ENCODE measurements around the gene NABP2.

NABP2 gene

GRCh38 chr12:56216461-56216860, 7.7 kb upstream of the NABP2 start:
- DNase-seq = peak in 1 of 2 experiments; percentile 14

DNA sequence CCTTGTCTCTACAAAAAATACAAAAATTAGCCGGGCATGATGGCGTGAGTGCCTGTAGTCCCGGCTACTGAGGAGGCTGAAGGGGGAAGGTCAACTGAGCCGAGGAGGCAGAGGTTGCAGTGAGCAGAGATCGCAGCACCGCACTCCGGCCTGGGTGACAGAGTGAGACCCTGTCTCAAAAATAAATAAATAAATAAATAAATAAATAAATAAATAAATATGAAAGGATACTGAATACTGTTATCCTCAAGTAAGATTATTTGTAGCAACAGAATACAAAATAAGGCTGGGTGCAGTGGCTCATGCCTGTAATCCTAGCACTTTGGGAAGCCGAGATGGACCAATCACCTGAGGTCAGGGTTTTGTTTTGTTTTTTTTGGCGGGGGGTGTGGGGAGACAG, 4.3 kb upstream of the NABP2 start:
- no peak for DNase-seq

DNA sequence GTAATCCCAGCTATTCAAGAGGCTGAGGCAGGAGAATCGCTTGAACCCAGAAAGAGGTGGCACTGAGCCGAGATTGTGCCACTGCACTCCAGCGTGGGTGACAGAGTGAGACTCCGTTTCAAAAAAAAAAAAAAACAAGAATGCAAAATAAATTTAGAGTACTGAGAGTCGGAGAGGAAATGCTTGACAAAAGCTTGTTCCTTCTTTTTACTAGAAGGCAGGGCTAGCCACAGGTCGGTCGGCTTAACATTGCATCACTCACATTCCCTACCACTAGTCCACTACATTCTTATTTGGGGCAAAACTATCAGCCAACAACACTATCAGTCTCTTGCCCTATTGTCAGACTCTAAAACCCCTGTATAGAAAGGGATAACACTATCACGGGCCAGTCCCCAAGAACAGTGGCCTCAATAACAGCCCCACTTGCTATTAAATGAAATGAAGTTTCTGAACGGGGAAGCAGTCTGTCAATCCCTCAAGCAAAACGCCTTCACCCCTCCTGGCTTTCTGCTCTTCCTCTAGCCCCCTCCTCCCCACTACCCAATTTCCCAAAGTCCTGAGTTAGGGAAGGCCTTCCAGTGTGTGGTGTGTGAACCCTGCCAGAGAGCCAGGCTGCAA, 3.4 kb upstream of the NABP2 start:
- DNase-seq = no peak

- DNase-seq = peak; percentile 36 to 60
These were observed 2.8 kb upstream of the NABP2 start for GRCh38 chr12:56221232-56221756.

DNA sequence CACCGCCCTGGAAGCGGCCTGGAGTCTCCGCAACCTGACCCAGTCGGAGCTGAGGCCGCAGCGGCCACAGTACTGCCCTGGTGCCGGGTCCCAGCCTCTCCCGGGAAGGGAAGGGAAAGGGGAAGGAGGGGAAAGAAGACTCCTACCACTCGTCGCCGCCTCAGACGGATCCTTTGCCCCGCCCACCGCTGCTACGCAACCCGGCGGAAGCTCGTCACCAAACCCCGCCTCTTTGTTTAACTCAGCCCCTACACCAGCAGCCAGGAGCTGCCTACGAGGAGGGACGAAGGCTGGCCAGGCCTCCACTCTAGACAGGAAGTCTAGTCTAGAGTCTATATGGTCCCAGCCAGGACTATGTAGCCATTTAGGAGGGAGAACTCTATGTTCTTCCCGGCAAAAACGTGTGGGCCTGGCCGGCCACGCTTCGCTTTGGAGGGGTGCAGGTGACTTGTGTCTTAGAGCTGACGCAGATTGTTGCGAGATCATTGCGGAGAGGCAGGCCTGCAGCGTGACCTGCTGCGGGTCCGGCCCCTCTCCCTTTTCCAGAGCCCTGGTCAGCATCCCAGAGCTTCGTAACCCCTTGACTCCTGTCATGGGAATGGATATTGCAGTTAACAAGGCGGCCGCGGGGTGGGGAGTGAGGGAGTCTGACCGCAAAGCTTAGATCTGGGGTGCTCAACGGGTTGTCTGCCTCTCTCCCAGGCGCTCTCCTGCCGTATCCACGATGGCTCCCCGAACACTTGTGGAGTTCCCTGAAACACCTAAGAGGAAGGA, 2.2 kb upstream of the NABP2 start, which contains the start of gene RNF41:
TSS of gene RNF41 (minus strand) at position 166 of the 774 bp plus-strand sequence. CDS start 7,875 bp downstream, outside the sequence.
- peak; percentile 88 to 96 for DNase-seq

GRCh38 chr12:56222531-56222895, 1.6 kb upstream of the NABP2 start:
- DNase-seq = no peak

GRCh38 chr12:56223571-56224101, 506 bp upstream of the NABP2 start:
- DNase-seq = no peak

- DNase-seq = no peak
These were observed 812 bp downstream of the NABP2 start for GRCh38 chr12:56224954-56225353.

- no peak for DNase-seq
These were observed 4.9 kb downstream of the NABP2 start for GRCh38 chr12:56229082-56229481.

- DNase-seq = no peak
These were observed 5.8 kb downstream of the NABP2 start, which contains the start of gene SLC39A5 for GRCh38 chr12:56229916-56230431. Gene SLC39A5, plus strand, starts transcription at chr12:56230051. Its CDS starts 1,224 bp downstream, at chr12:56231275.

DNA sequence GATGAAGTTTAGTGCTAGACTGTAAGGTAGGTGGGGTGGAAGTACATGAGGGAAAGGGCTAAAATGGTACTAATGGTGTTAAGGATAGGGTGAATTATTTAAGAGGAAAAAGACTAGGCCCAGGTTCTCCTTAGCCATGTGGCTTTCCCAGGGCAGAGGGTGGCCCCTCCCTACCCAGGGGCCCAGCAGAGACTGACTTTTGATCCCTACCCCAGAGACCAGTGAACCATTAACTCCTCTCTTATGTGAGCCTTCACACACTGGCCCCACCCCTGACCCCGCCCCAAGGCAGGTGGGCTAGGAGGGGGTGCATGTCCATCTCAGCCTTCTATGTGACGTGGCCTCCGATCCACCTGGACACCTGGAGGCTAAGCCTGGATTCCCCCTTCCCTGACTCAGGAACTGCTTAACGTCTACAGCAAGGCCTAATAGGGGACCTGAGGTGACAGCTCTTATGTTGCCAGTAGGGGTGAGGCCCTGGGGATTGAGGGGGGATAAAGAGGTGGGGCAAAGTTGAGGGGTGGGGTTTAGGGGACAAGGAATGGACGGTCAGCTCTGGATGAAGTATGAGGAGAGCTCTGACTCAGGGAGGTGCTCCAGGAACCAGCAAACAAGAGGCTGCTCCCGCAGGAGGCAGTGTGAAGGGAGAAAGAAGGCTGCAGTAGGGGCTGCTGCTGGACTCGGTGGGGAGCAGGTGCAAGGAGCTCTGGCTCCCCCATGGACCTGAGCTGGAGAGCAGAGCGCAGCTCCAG, 6.5 kb downstream of the NABP2 start:
- no peak for DNase-seq

DNA sequence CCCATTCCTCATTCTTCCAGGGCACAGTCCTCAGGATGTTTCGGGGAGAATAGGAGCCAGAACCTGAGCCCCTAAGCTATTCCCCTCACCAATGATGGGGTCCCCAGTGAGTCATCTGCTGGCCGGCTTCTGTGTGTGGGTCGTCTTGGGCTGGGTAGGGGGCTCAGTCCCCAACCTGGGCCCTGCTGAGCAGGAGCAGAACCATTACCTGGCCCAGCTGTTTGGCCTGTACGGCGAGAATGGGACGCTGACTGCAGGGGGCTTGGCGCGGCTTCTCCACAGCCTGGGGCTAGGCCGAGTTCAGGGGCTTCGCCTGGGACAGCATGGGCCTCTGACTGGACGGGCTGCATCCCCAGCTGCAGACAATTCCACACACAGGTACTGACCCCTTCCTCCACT, 7.0 kb downstream of the NABP2 start:
- DNase-seq = no peak

- DNase-seq = no peak
These were observed 10.7 kb downstream of the NABP2 start for GRCh38 chr12:56234746-56235436.

DNA sequence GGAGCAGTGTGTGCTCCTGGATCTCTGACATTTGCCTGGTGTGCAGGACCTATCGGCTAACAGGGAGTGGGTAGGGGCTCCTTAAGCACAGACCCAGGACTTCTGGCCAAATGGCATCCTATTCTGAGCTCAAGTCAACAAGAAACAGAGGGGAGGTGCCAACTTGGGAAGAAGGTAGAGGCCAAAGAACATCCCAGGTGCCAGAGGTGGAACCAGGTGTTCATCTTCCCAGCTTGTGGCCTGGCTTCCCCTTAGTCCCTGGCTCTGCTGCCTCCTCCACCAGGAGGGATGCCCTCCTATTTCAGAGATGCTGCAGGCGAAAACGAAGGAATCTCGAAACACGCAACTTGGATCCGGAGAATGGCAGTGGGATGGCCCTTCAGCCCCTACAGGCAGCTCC, 11.9 kb downstream of the NABP2 start:
- DNase-seq = no peak

DNA sequence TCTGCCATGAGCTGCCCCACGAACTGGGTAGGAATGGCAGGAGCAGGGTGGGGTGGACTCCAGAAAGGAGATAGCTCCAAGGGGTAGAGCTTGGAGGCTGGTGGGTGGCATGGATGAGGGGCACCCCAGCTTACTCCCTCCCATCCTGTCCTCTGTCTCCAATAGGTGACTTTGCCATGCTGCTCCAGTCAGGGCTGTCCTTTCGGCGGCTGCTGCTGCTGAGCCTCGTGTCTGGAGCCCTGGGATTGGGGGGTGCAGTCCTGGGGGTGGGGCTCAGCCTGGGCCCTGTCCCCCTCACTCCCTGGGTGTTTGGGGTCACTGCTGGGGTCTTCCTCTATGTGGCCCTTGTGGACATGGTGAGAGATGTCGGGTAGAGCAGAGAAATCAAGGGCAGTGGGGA, 12.8 kb downstream of the NABP2 start:
- DNase-seq = no peak

- DNase-seq = no peak
These were observed 13.4 kb downstream of the NABP2 start for GRCh38 chr12:56237552-56237951.

- no peak for DNase-seq
These were observed 17.5 kb downstream of the NABP2 start for GRCh38 chr12:56241424-56242303.

DNA sequence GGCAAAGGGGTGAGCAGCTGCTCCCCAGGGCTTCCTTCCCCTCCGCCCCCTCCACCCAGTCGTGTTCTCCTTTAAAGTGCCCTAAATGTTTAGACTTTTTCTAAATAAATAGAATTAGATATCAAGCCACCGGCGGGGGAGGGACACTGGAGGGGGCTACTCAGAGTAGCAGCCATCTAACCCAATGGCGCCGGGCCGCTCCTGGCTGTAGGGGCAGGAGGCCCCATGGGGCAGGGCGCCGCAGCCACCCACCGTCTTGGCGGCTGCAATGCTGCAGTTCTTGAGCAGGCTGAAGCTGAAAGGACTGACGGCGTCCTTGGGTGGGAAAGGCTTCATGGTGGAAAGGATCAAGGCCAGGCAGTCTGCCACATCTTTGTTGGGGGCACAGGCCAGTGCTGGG, 18.8 kb downstream of the NABP2 start:
- DNase-seq = no peak

GRCh38 chr12:56243731-56244181, 19.6 kb downstream of the NABP2 start:
- no peak for DNase-seq

GRCh38 chr12:56244494-56244893, 20.4 kb downstream of the NABP2 start:
- no peak for DNase-seq

- no peak for DNase-seq
These were observed 23.8 kb downstream of the NABP2 start for GRCh38 chr12:56247923-56248322.

Data from NCI-H446 (cell line).